Neural progenitor cell (in vitro differentiated cells): ENCODE measurements around the gene LAMA2. TPM values are rescaled to one million over a fixed set of nuclear protein-coding genes. Genes with fewer than 3 reads are reported as not detected.

Experiments
- DNase-seq: peaks from one replicate; pipeline ENCODE4 v3.0.0-alpha.2; 2016; ENCODE audit warnings: low spot score
- H2AFZ ChIP-seq: fragments of 200-600 bp; sonication (generic); replicated peaks from 2 replicates; pipeline ENCODE4 v1.6.1; 2016; ENCODE audit warnings: antibody characterized with exemption
- H3F3A ChIP-seq: fragments of 200-600 bp; sonication (generic); 2 replicates; pipeline ENCODE4 v1.6.1; 2016; ENCODE audit warnings: antibody characterized with exemption, low read depth
- H3K27ac ChIP-seq: fragments of 200-600 bp; sonication (generic); 2 replicates; pipeline ENCODE4 v1.5.1; 2016; ENCODE audit warnings: mild to moderate bottlenecking
- H3K27me3 ChIP-seq: fragments of 200-600 bp; sonication (generic); 2 replicates; pipeline ENCODE4 v1.6.1; 2016; ENCODE audit warnings: mild to moderate bottlenecking, moderate library complexity
- H3K36me3 ChIP-seq: fragments of 200-600 bp; sonication (generic); 2 replicates; pipeline ENCODE4 v1.5.1; 2016
- H3K4me1 ChIP-seq: fragments of 200-600 bp; sonication (generic); 2 replicates; pipeline ENCODE4 v1.6.1; 2016; ENCODE audit warnings: mixed run types
- H3K4me2 ChIP-seq: fragments of 200-600 bp; sonication (generic); 2 replicates; pipeline ENCODE4 v1.6.1; 2016
- H3K4me3 ChIP-seq: fragments of 200-600 bp; sonication (generic); 2 replicates; pipeline ENCODE4 v1.5.1; 2016
- H3K79me2 ChIP-seq: fragments of 200-600 bp; sonication (generic); 2 replicates; pipeline ENCODE4 v1.6.1; 2016; ENCODE audit warnings: low read depth
- H3K9ac ChIP-seq: fragments of 200-600 bp; sonication (generic); 2 replicates; pipeline ENCODE4 v1.6.1; 2016
- H3K9me3 ChIP-seq: fragments of 200-600 bp; sonication (generic); 2 replicates; pipeline ENCODE4 v1.5.1; 2016; ENCODE audit warnings: low read depth
- H4K20me1 ChIP-seq: fragments of 200-600 bp; sonication (generic); 2 replicates; pipeline ENCODE4 v1.6.1; 2016; ENCODE audit warnings: low read depth
- H3K27ac Mint-ChIP-seq: 3 replicates; pipeline ENCODE4 v1.8.0; 2021; ENCODE audit warnings: mixed read lengths
- H3K27me3 Mint-ChIP-seq: 2 replicates; pipeline ENCODE4 v1.8.0; 2022; ENCODE audit warnings: low read depth, mild to moderate bottlenecking, inconsistent platforms, moderate library complexity, mixed read lengths; ENCODE audit not compliant: insufficient read depth
- H3K36me3 Mint-ChIP-seq: 3 replicates; pipeline ENCODE4 v1.8.0; 2021; ENCODE audit warnings: mixed read lengths
- H3K4me1 Mint-ChIP-seq: 3 replicates; pipeline ENCODE4 v1.8.0; 2021; ENCODE audit warnings: mixed read lengths
- H3K4me3 Mint-ChIP-seq: 3 replicates; pipeline ENCODE4 v1.8.0; 2021; ENCODE audit warnings: mild to moderate bottlenecking, moderate library complexity, mixed read lengths
- H3K9me3 Mint-ChIP-seq: 3 replicates; pipeline ENCODE4 v1.8.0; 2020; ENCODE audit warnings: mixed read lengths
- EZH2 ChIP-seq: fragments of 200-600 bp; sonication (generic); IDR thresholded peaks from 2 replicates; pipeline ENCODE4 v1.6.1; 2017; ENCODE audit warnings: antibody characterized with exemption, mild to moderate bottlenecking, moderate library complexity
- EZH2phosphoT487 ChIP-seq: fragments of 200-600 bp; sonication (generic); IDR thresholded peaks from 2 replicates; pipeline ENCODE4 v1.6.1; 2017; ENCODE audit warnings: antibody characterized with exemption
- total RNA-seq: library from RNA; depleted of rRNA; stranded (reverse); fragments of >200 nt; gene quantifications from 2 replicates; pipeline ENCODE4 v1.2.3, GENCODE V29; 2015; ENCODE audit warnings: low replicate concordance
- TF ChIP-seq, protein P1 (sequence below): fragments of 200-600 bp; sonication (generic); IDR thresholded peaks from 2 replicates; pipeline ENCODE4 v1.5.1; 2017; ENCODE audit warnings: antibody characterized with exemption, mild to moderate bottlenecking

The LAMA2 gene
- total RNA-seq, 1 donor from 2014 or later: 1.5 TPM

DNA sequence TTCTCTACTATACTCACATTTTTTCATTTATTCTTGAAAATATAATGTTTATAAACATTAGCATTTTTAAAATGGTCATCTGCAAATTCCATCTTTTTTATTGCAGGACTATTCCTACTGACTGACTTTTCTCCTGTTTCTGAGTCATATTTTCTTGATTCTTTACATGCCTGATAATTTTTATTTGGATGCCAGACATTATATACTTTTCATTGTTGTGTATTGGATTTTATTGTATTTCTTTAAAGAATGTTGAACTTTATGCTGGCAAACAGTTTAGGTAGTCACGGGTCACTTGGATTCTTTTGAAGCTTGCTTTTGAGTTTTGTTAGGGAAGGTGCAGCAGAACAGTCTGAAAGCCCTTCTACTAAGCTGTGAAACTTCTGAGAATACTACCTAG lies 423.9 kb downstream of the LAMA2 start:
- Mint-ChIP-seq H3K27ac (no peak overlapping the region), H3K4me3 (no peak overlapping the region), H3K27me3 (no peaks in the 10 kb centered on the region), H3K9me3 (peaks cover 4% of the 10 kb centered on the region), H3K4me1 (no peaks in the 10 kb centered on the region), H3K36me3 (no peaks in the 10 kb centered on the region)
- no peak for DNase-seq
- Histone ChIP-seq H3K27ac (no peak overlapping the region), H3K79me2 (no peaks in the 10 kb centered on the region), H4K20me1 (no peaks in the 10 kb centered on the region), H3K4me3 (no peak overlapping the region), H3K4me1 (no peaks in the 10 kb centered on the region), H3K27me3 (no peaks in the 10 kb centered on the region), H3K4me2 (no peak overlapping the region), H3K9me3 (no peaks in the 10 kb centered on the region), H3K36me3 (no peaks in the 10 kb centered on the region), H3K9ac (no peak overlapping the region), H2AFZ (no peak overlapping the region), H3F3A (no peaks in the 10 kb centered on the region)
- TF ChIP-seq, protein P1, sequence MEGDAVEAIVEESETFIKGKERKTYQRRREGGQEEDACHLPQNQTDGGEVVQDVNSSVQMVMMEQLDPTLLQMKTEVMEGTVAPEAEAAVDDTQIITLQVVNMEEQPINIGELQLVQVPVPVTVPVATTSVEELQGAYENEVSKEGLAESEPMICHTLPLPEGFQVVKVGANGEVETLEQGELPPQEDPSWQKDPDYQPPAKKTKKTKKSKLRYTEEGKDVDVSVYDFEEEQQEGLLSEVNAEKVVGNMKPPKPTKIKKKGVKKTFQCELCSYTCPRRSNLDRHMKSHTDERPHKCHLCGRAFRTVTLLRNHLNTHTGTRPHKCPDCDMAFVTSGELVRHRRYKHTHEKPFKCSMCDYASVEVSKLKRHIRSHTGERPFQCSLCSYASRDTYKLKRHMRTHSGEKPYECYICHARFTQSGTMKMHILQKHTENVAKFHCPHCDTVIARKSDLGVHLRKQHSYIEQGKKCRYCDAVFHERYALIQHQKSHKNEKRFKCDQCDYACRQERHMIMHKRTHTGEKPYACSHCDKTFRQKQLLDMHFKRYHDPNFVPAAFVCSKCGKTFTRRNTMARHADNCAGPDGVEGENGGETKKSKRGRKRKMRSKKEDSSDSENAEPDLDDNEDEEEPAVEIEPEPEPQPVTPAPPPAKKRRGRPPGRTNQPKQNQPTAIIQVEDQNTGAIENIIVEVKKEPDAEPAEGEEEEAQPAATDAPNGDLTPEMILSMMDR: no peak
- TF ChIP-seq EZH2 (no peak), EZH2phosphoT487 (no peak)

DNA sequence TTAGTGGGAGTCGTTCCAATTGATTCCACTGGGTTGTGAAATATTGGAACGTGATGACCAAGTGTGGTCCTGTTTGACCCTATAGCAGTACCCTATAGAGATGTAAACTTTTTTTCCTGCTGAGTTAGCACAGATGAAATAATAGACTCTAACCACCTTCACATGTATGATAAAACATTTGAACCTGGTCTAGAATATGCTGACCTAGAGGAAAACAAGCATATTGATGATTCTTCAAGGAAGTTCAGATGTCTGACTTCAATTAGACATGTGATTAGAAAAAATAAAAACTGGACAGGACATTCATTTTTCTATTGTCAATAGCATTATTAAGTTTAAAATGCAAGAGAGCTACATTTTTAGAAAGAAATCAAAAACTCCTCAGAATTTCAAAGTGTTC lies 424.9 kb downstream of the LAMA2 start:
- Mint-ChIP-seq H3K27ac (no peak overlapping the region), H3K27me3 (no peaks in the 10 kb centered on the region), H3K4me1 (no peaks in the 10 kb centered on the region), H3K9me3 (peaks cover 4% of the 10 kb centered on the region), H3K4me3 (no peak overlapping the region), H3K36me3 (no peaks in the 10 kb centered on the region)
- Histone ChIP-seq H3K27ac (no peak overlapping the region), H3K4me1 (no peaks in the 10 kb centered on the region), H4K20me1 (no peaks in the 10 kb centered on the region), H3K36me3 (no peaks in the 10 kb centered on the region), H3F3A (no peaks in the 10 kb centered on the region), H3K4me2 (no peak overlapping the region), H3K9ac (no peak overlapping the region), H3K9me3 (no peaks in the 10 kb centered on the region), H3K4me3 (no peak overlapping the region), H2AFZ (no peak overlapping the region), H3K79me2 (no peaks in the 10 kb centered on the region), H3K27me3 (no peaks in the 10 kb centered on the region)
- TF ChIP-seq EZH2phosphoT487 (no peak), EZH2 (no peak)
- TF ChIP-seq, protein P1: no peak
- no peak for DNase-seq

DNA sequence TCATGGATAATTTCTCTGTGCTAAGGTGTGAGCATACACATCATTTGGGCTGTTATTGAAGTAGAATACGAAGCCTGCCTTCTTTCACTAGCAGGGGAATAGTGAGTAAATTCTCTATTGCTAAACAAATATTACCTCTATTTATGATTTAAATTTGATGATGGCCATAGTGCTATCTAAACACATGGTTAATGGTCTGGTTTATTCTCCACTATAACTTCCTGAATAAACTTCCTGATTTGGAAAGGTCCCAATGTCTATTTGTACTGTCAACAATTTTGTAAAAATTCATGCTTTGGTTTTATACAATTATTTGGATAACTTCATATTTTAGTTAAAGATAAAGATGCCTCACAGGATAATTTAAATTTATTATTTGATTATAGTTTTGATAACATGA lies 426.2 kb downstream of the LAMA2 start:
- Histone ChIP-seq H3K27ac (no peak overlapping the region), H3K36me3 (no peaks in the 10 kb centered on the region), H3K9me3 (no peaks in the 10 kb centered on the region), H2AFZ (no peak overlapping the region), H3K9ac (no peak overlapping the region), H3K4me3 (no peak overlapping the region), H3K27me3 (no peaks in the 10 kb centered on the region), H3K4me1 (no peaks in the 10 kb centered on the region), H3K79me2 (no peaks in the 10 kb centered on the region), H4K20me1 (no peaks in the 10 kb centered on the region), H3K4me2 (no peak overlapping the region), H3F3A (no peaks in the 10 kb centered on the region)
- Mint-ChIP-seq H3K27ac (no peak overlapping the region), H3K36me3 (no peaks in the 10 kb centered on the region), H3K9me3 (peaks cover 2% of the 10 kb centered on the region), H3K27me3 (no peaks in the 10 kb centered on the region), H3K4me1 (no peaks in the 10 kb centered on the region), H3K4me3 (no peak overlapping the region)
- TF ChIP-seq, protein P1: no peak
- no peak for TF ChIP-seq EZH2
- no peak for TF ChIP-seq EZH2phosphoT487
- no peak for DNase-seq

- H3K4me2 ChIP-seq: no peak overlapping the region
- no peak overlapping the region for H3K4me3 ChIP-seq
- H3K9ac ChIP-seq: no peak overlapping the region
- Mint-ChIP-seq H3K9me3 (peaks cover 2% of the 10 kb centered on the region), H3K27ac (no peak overlapping the region), H3K36me3 (no peaks in the 10 kb centered on the region), H3K27me3 (no peaks in the 10 kb centered on the region), H3K4me3 (no peak overlapping the region), H3K4me1 (peaks cover 3% of the 10 kb centered on the region)
- H4K20me1 ChIP-seq: no peaks in the 10 kb centered on the region
- H3K36me3 ChIP-seq: no peaks in the 10 kb centered on the region
- no peaks in the 10 kb centered on the region for H3F3A ChIP-seq
- H3K4me1 ChIP-seq: peaks cover 6% of the 10 kb centered on the region
- H3K79me2 ChIP-seq: no peaks in the 10 kb centered on the region
- TF ChIP-seq, protein P1: no peak
- TF ChIP-seq EZH2: no peak
- TF ChIP-seq EZH2phosphoT487: no peak
- no peak overlapping the region for H2AFZ ChIP-seq
- H3K9me3 ChIP-seq: no peaks in the 10 kb centered on the region
- DNase-seq: no peak
- H3K27ac ChIP-seq: no peak overlapping the region
- H3K27me3 ChIP-seq: no peaks in the 10 kb centered on the region
Observed at GRCh38 chr6:129312880-129313279, 429.9 kb downstream of the LAMA2 start.
